ENCODE results near the gene UBD.
A peak's percentile ranks its signal among the peaks of the same experiment; 100 is the strongest.

UBD gene

GRCh38 chr6:29603456-29603855 lies 43.9 kb upstream of the UBD start:
- Histone ChIP-seq H3K4me2 (ENCODE audit: low read depth, low read length, poor library complexity, severe bottlenecking) (no peak overlapping the region), H3K9ac (ENCODE audit: low read length) (no peak overlapping the region), H3K9me2 (replicated peaks; ENCODE audit: insufficient read depth, low read length) (no peaks in the 10 kb centered on the region), H3K9me3 (ENCODE audit: insufficient read depth, low read length) (no peaks in the 10 kb centered on the region), H3K79me2 (ENCODE audit: insufficient read depth, low read length) (no peaks in the 10 kb centered on the region), H3K27me3 (ENCODE audit: low read length) (no peaks in the 10 kb centered on the region), H3K36me3 (ENCODE audit: low read length) (no peaks in the 10 kb centered on the region), H3K27ac (ENCODE audit: low read depth, low read length) (no peak overlapping the region), H3F3A (ENCODE audit: insufficient read depth) (no peaks in the 10 kb centered on the region), H4K20me1 (ENCODE audit: low read depth, low read length) (no peaks in the 10 kb centered on the region), H3K4me3 (ENCODE audit: insufficient read depth, low read length, poor library complexity, severe bottlenecking) (no peak overlapping the region), H2AFZ (ENCODE audit: low read depth, low read length, severe bottlenecking) (no peak overlapping the region)
- no peak for TF ChIP-seq EZH2phosphoT487 (conservative IDR thresholded peaks at IDR 0.05; ENCODE audit: low read length)
- TF ChIP-seq CTCF (IDR thresholded peaks at IDR 0.05; ENCODE audit: insufficient read depth, low read length, poor library complexity, severe bottlenecking) = no peak

GRCh38 chr6:29602564-29603361 lies 43.2 kb upstream of the UBD start:
- Histone ChIP-seq H4K20me1 (ENCODE audit: low read depth, low read length) (no peaks in the 10 kb centered on the region), H3K36me3 (ENCODE audit: low read length) (no peaks in the 10 kb centered on the region), H3K27ac (ENCODE audit: low read depth, low read length) (no peak overlapping the region), H3K79me2 (ENCODE audit: insufficient read depth, low read length) (no peaks in the 10 kb centered on the region), H3K4me3 (ENCODE audit: insufficient read depth, low read length, poor library complexity, severe bottlenecking) (no peak overlapping the region), H2AFZ (ENCODE audit: low read depth, low read length, severe bottlenecking) (no peak overlapping the region), H3K9me3 (ENCODE audit: insufficient read depth, low read length) (no peaks in the 10 kb centered on the region), H3K4me2 (ENCODE audit: low read depth, low read length, poor library complexity, severe bottlenecking) (no peak overlapping the region), H3F3A (ENCODE audit: insufficient read depth) (no peaks in the 10 kb centered on the region), H3K9ac (ENCODE audit: low read length) (no peak overlapping the region), H3K9me2 (replicated peaks; ENCODE audit: insufficient read depth, low read length) (no peaks in the 10 kb centered on the region), H3K27me3 (ENCODE audit: low read length) (no peaks in the 10 kb centered on the region)
- TF ChIP-seq EZH2phosphoT487 (conservative IDR thresholded peaks at IDR 0.05; ENCODE audit: low read length) (no peak), CTCF (IDR thresholded peaks at IDR 0.05; ENCODE audit: insufficient read depth, low read length, poor library complexity, severe bottlenecking) (peak; percentile 29)

- Histone ChIP-seq H3K9me3 (ENCODE audit: insufficient read depth, low read length) (no peaks in the 10 kb centered on the region), H3K27me3 (ENCODE audit: low read length) (no peaks in the 10 kb centered on the region), H4K20me1 (ENCODE audit: low read depth, low read length) (no peaks in the 10 kb centered on the region), H3K9me2 (replicated peaks; ENCODE audit: insufficient read depth, low read length) (no peaks in the 10 kb centered on the region), H3K36me3 (ENCODE audit: low read length) (no peaks in the 10 kb centered on the region), H3K79me2 (ENCODE audit: insufficient read depth, low read length) (no peaks in the 10 kb centered on the region), H3K4me2 (ENCODE audit: low read depth, low read length, poor library complexity, severe bottlenecking) (no peak overlapping the region), H2AFZ (ENCODE audit: low read depth, low read length, severe bottlenecking) (no peak overlapping the region), H3K9ac (ENCODE audit: low read length) (no peak overlapping the region), H3K27ac (ENCODE audit: low read depth, low read length) (no peak overlapping the region), H3K4me3 (ENCODE audit: insufficient read depth, low read length, poor library complexity, severe bottlenecking) (no peak overlapping the region), H3F3A (ENCODE audit: insufficient read depth) (no peaks in the 10 kb centered on the region)
- TF ChIP-seq CTCF (IDR thresholded peaks at IDR 0.05; ENCODE audit: insufficient read depth, low read length, poor library complexity, severe bottlenecking) (no peak), EZH2phosphoT487 (conservative IDR thresholded peaks at IDR 0.05; ENCODE audit: low read length) (no peak)
Measured at GRCh38 chr6:29598172-29598747, 38.7 kb upstream of the UBD start.
